Caco-2 (cell line): ENCODE measurements around the gene ZNF418. TPM values are rescaled to one million over a fixed set of nuclear protein-coding genes. Genes with fewer than 3 reads are reported as not detected.

Experiments
- BruUV-seq: library from RNA; stranded (reverse); fragments of 400-500 nt; replicated peaks from 2 replicates; lab custom pipeline; 2021; lab: Mats Ljungman, UMichigan
- CTCF ChIA-PET: fragments of 300-600 bp; sonication (Branson Sonifier 250); formaldehyde crosslinking; loops from one replicate; lab custom pipeline; 2022; ENCODE audit warnings: antibody characterized with exemption; lab: Charles Lee
- POLR2A ChIA-PET: fragments of 300-600 bp; sonication (Branson Sonifier 250); formaldehyde crosslinking; loops from one replicate; lab custom pipeline; 2022; ENCODE audit warnings: antibody characterized with exemption; lab: Charles Lee
- DNase-seq, 2 experiments: peaks; one replicate each; pipeline versions ENCODE4 v3.0.0 to v3.0.0-alpha.2; 2020 to 2022
- H3K27me3 ChIP-seq: replicated peaks from 2 replicates; pipeline ENCODE4 v1.6.0; 2011; ENCODE audit warnings: low read length; ENCODE audit not compliant: control insufficient read depth, insufficient read depth
- H3K36me3 ChIP-seq: 2 replicates; pipeline ENCODE4 v1.5.1; 2011; ENCODE audit warnings: low read length; ENCODE audit not compliant: control insufficient read depth, insufficient read depth
- H3K4me1 ChIP-seq: fragments of 250-450 bp; sonication (Bioruptor Pico); 2 replicates; pipeline ENCODE4 v1.5.1; 2020; ENCODE audit warnings: mild to moderate bottlenecking
- H3K4me3 ChIP-seq: 2 replicates; pipeline ENCODE4 v1.5.1; 2011; ENCODE audit warnings: low read depth, mild to moderate bottlenecking, control low read depth, low read length
- H3K9me3 ChIP-seq: fragments of 250-450 bp; sonication (Bioruptor Pico); 2 replicates; pipeline ENCODE4 v1.5.1; 2020; ENCODE audit warnings: mild to moderate bottlenecking, moderate library complexity
- H3K27ac Mint-ChIP-seq: one replicate; pipeline ENCODE4 v1.8.0; 2022; ENCODE audit warnings: mixed read lengths; ENCODE audit not compliant: unreplicated experiment
- H3K27me3 Mint-ChIP-seq: one replicate; pipeline ENCODE4 v1.8.0; 2022; ENCODE audit warnings: mixed read lengths; ENCODE audit not compliant: insufficient read depth, unreplicated experiment
- H3K36me3 Mint-ChIP-seq: one replicate; pipeline ENCODE4 v1.8.0; 2022; ENCODE audit warnings: mild to moderate bottlenecking, mixed read lengths; ENCODE audit not compliant: insufficient read depth, unreplicated experiment
- H3K4me1 Mint-ChIP-seq: one replicate; pipeline ENCODE4 v1.8.0; 2022; ENCODE audit warnings: low read depth, mixed read lengths; ENCODE audit not compliant: unreplicated experiment
- H3K4me3 Mint-ChIP-seq: one replicate; pipeline ENCODE4 v1.8.0; 2022; ENCODE audit warnings: mild to moderate bottlenecking, moderate library complexity, mixed read lengths; ENCODE audit not compliant: unreplicated experiment
- H3K9me3 Mint-ChIP-seq: one replicate; pipeline ENCODE4 v1.8.0; 2022; ENCODE audit warnings: mixed read lengths; ENCODE audit not compliant: unreplicated experiment
- intact Hi-C: fragments of 100-400 bp; cut with micrococcal nuclease; formaldehyde crosslinking; loops from one replicate; pipeline ENCODE4 v1.10.0; 2022; ENCODE audit not compliant: unreplicated experiment
- total RNA-seq: library from RNA; stranded (reverse); gene quantifications from 2 replicates; pipeline ENCODE4 v1.2.3, GENCODE V29; 2022
- TF ChIP-seq, protein P1 (sequence below), 2 experiments: fragments of 200-600 bp in 1 of 2; IDR thresholded peaks; 1 replicate in 1 of 2; 2 replicates in 1 of 2; pipeline versions ENCODE4 v1.5.1 to v1.8.0; 2011 to 2022; ENCODE audit warnings: antibody characterized with exemption in 1 of 2, control low read depth in 1 of 2, inconsistent platforms in 1 of 2, low read depth in 1 of 2, low read length in 1 of 2, mild to moderate bottlenecking in 1 of 2, moderate library complexity in 1 of 2; ENCODE audit not compliant: insufficient read depth in 1 of 2, severe bottlenecking in 1 of 2, unreplicated experiment in 1 of 2

The ZNF418 gene
- total RNA-seq, 1 experiment from 2014 or later, result 0.50 TPM

DNA sequence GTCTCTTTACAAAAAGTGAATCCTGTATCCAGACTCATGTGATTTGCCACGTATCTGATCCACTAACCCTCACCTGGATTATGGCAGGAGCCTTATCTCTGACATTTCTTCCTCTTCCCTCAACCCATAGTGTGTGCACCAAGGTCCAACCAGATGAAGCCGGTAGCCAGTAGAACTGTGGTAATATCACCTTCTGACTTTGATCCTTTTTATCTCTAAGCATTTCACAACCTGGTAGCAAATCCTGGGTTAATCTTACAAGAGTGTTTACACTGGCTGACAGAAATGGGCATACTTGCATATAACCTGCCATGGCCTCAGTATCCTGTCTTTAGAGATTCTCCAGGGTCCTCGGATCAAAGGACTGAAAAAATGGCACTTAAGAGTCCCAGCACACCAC lies 20.7 kb downstream of the ZNF418 start:
- ChIA-PET POLR2A (interaction anchor here (0.6 kb wide), 1 partner anchor 232 kb away, joined by 5 read pairs; no protein-coding TSS in a partner anchor), CTCF (no interaction called here)
- TF ChIP-seq, protein P1, sequence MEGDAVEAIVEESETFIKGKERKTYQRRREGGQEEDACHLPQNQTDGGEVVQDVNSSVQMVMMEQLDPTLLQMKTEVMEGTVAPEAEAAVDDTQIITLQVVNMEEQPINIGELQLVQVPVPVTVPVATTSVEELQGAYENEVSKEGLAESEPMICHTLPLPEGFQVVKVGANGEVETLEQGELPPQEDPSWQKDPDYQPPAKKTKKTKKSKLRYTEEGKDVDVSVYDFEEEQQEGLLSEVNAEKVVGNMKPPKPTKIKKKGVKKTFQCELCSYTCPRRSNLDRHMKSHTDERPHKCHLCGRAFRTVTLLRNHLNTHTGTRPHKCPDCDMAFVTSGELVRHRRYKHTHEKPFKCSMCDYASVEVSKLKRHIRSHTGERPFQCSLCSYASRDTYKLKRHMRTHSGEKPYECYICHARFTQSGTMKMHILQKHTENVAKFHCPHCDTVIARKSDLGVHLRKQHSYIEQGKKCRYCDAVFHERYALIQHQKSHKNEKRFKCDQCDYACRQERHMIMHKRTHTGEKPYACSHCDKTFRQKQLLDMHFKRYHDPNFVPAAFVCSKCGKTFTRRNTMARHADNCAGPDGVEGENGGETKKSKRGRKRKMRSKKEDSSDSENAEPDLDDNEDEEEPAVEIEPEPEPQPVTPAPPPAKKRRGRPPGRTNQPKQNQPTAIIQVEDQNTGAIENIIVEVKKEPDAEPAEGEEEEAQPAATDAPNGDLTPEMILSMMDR (IDR thresholded peaks at IDR 0.05; ENCODE audit: insufficient read depth in 1 of 2, low read depth in 1 of 2, low read length in 1 of 2, severe bottlenecking in 1 of 2, unreplicated experiment in 1 of 2), result no peak
- peaks cover 36% of the 10 kb centered on the region for H3K9me3 Mint-ChIP-seq
- peaks cover 11% of the 10 kb centered on the region for H3K4me1 Mint-ChIP-seq
- H3K27me3 ChIP-seq, result no peaks in the 10 kb centered on the region
- intact Hi-C loops, result loop anchor here (10.0 kb wide), 1 partner anchor 100 kb away; the partner anchor contains the start of gene ZNF552
- no peaks in the 10 kb centered on the region for H3K27me3 Mint-ChIP-seq
- H3K4me3 Mint-ChIP-seq, result peak overlapping the region; percentile 39
- no peak overlapping the region for H3K4me3 ChIP-seq
- H3K36me3 Mint-ChIP-seq, result peaks cover 69% of the 10 kb centered on the region
- peaks cover 5% of the 10 kb centered on the region for H3K36me3 ChIP-seq
- no peak for DNase-seq
- H3K9me3 ChIP-seq, result peaks cover 12% of the 10 kb centered on the region
- H3K4me1 ChIP-seq, result 0 out of 2 replicates have a peak, but pooled peaks cover 3% of the 10 kb centered on the region
- no peak overlapping the region for H3K27ac Mint-ChIP-seq
- BruUV-seq, result no TSS peak

DNA sequence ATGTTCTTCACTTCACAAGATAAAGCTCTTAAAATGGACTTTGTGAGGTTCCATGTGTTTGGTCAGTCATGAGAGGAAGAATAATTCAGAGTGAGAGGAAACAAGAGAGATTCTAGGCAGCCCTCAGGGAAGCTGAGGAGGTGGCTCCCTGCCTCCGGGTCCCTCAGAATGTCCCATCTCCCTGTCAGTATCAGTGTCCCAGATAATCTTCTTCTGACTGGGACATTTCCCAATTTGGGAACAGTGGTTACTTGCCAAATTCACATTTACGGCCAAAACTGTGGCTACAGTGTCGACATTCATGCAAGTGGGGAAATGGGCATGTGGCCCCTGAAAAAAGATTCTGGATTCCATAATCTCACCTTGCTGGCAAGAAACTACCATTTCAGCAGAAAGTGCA lies 27.8 kb downstream of the ZNF418 start:
- H3K9me3 ChIP-seq, result peaks cover 4% of the 10 kb centered on the region; the same call in 1 of the 2 replicates
- H3K27ac Mint-ChIP-seq, result no peak overlapping the region
- no peak for DNase-seq
- peaks cover 18% of the 10 kb centered on the region for H3K9me3 Mint-ChIP-seq
- peaks cover 4% of the 10 kb centered on the region for H3K36me3 ChIP-seq
- peaks cover 74% of the 10 kb centered on the region for H3K36me3 Mint-ChIP-seq
- no peaks in the 10 kb centered on the region for H3K27me3 ChIP-seq
- ChIA-PET POLR2A (no interaction called here), CTCF (interaction anchor here (0.6 kb wide), 1 partner anchor 14 kb away, joined by 3 read pairs; no protein-coding TSS in a partner anchor)
- H3K27me3 Mint-ChIP-seq, result no peaks in the 10 kb centered on the region
- intact Hi-C loops, result no loop called here
- H3K4me1 Mint-ChIP-seq, result no peaks in the 10 kb centered on the region
- no peaks in the 10 kb centered on the region for H3K4me1 ChIP-seq
- no TSS peak for BruUV-seq
- no peak overlapping the region for H3K4me3 Mint-ChIP-seq
- no peak overlapping the region for H3K4me3 ChIP-seq
- TF ChIP-seq, protein P1 (IDR thresholded peaks at IDR 0.05; ENCODE audit: insufficient read depth in 1 of 2, low read depth in 1 of 2, low read length in 1 of 2, severe bottlenecking in 1 of 2, unreplicated experiment in 1 of 2), result no peak

DNA sequence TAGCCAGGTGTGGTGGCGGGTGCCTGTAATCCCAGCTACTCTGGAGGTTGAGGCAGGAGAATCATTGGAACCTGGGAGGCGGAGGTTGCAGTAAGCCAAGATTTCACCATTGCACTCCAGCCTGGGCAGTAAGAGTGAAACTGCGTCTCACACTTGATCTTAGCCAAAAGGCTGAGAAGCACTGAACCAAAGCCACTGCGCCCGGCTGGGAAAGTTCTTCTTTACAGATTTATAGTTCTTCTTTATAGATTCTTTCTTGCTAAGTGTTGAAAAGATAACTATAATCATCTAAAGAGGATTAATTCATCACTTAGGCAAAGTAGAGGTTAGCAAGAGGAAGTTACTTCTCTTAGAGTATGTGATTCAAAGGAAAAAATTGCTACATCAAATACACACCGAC lies 29.9 kb downstream of the ZNF418 start:
- Histone ChIP-seq H3K4me3 (no peak overlapping the region), H3K9me3 (no peaks in the 10 kb centered on the region), H3K36me3 (no peaks in the 10 kb centered on the region), H3K4me1 (no peaks in the 10 kb centered on the region), H3K27me3 (no peaks in the 10 kb centered on the region)
- ChIA-PET CTCF (no interaction called here), POLR2A (interaction anchor here (0.7 kb wide), 1 partner anchor 11 kb away, joined by 6 read pairs; the partner anchor contains the start of gene ZNF417)
- Mint-ChIP-seq H3K36me3 (peaks cover 58% of the 10 kb centered on the region), H3K4me3 (no peak overlapping the region), H3K9me3 (peaks cover 18% of the 10 kb centered on the region), H3K27ac (no peak overlapping the region), H3K4me1 (no peaks in the 10 kb centered on the region), H3K27me3 (no peaks in the 10 kb centered on the region)
- no peak for DNase-seq
- intact Hi-C loops, result no loop called here
- TF ChIP-seq, protein P1 (IDR thresholded peaks at IDR 0.05; ENCODE audit: insufficient read depth in 1 of 2, low read depth in 1 of 2, low read length in 1 of 2, severe bottlenecking in 1 of 2, unreplicated experiment in 1 of 2), result no peak
- no TSS peak for BruUV-seq
